IPS DF 6.9 (cell line): ENCODE data around the gene EXOC3L2.

Experiments used
- DNase-seq: peaks from one replicate; pipeline ENCODE4 v3.0.0-alpha.2; 2013; ENCODE audit warnings: low read depth, low spot score
- H3K27ac ChIP-seq: one replicate; pipeline ENCODE4 v1.5.1; 2013; ENCODE audit warnings: low read length, control low read depth
- H3K27me3 ChIP-seq: 2 replicates; pipeline ENCODE4 v1.6.1; 2013; ENCODE audit warnings: mild to moderate bottlenecking, low read length; ENCODE audit not compliant: control insufficient read depth, insufficient read depth
- H3K36me3 ChIP-seq: 2 replicates; pipeline ENCODE4 v1.6.1; 2013; ENCODE audit warnings: low read length; ENCODE audit not compliant: control insufficient read depth, insufficient read depth
- H3K4me1 ChIP-seq: 2 replicates; pipeline ENCODE4 v1.6.1; 2013; ENCODE audit warnings: low read length; ENCODE audit not compliant: control insufficient read depth, insufficient read depth
- H3K4me3 ChIP-seq: 2 replicates; pipeline ENCODE4 v1.5.1; 2013; ENCODE audit warnings: mild to moderate bottlenecking, low read length
- H3K9me3 ChIP-seq: 2 replicates; pipeline ENCODE4 v1.6.1; 2013; ENCODE audit warnings: low read length, inconsistent platforms; ENCODE audit not compliant: control insufficient read depth, insufficient read depth
- WGBS: extraction: QIAGEN DNeasy Blood & Tissue Kit; methylation state at CpG from one replicate; pipeline ENCODE4 v1.1.7; 2013; ENCODE audit warnings: mixed read lengths, missing lambda C conversion rate; ENCODE audit not compliant: insufficient read length, insufficient coverage; 5-methylcytosine and 5-hydroxymethylcytosine counted together

EXOC3L2 gene

DNA sequence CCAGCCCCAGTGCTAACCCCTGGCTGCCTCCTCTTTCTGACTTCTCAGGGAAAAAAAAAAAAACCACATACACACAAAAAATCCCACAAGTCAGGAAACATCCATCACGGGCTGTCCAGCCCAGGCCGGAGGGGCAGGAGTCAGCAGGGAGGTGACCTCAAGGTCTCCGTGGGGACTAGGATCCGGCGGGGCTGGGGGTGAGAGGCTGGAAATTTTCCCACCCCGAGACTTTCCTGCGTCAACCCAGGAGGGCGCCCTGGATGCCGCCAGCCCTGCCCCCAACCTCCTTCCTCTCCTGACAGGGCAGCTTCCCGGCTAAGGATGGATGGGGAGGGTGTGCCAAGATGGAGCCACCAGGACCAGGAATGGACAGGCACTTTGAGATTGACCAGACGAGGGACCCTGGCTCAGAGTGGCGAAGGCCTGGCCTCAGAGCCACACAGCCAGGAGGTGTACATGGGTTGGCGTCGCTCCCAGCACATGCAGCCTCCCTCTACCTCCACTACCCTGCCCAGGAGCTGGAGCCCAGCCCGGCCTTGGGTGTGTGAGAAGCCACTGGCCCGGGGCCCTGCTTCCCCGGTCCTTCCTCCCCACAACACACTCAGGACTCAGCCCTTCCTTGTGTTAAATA, 33.3 kb downstream of the EXOC3L2 start:
- H3K9me3 ChIP-seq: no peaks in the 10 kb centered on the region
- peaks cover 3% of the 10 kb centered on the region; the same call in 1 of the 2 replicates for H3K4me1 ChIP-seq
- no CpG with 5 or more reads among the region's 17 CpGs for WGBS
- H3K4me3 ChIP-seq: no peak overlapping the region
- no peak overlapping the region for H3K27ac ChIP-seq
- no peak for DNase-seq
- no peaks in the 10 kb centered on the region for H3K36me3 ChIP-seq
- H3K27me3 ChIP-seq: peaks cover 4% of the 10 kb centered on the region

DNA sequence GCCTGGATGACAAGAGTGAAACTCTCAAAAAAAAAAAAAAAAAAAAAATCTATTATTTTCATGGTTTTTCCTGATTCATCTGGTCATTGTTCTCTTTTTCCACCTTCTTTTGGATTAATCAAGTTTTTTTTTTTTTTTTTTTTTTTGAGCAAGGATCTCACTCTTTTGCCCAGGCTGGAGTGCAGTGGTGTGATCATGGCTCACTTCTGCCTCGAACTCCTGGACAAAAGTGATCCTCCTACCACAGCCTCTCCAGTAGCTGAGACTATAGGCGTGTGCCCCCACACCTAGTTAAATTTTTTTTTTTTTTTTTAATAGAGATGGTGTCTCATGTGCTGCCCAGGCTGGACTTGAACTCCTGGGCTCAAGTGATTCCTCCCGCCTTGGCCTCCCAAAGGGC, 38.9 kb downstream of the EXOC3L2 start:
- H3K27me3 ChIP-seq: no peaks in the 10 kb centered on the region
- no peaks in the 10 kb centered on the region for H3K36me3 ChIP-seq
- H3K27ac ChIP-seq: no peak overlapping the region
- no CpG with 5 or more reads among the region's 3 CpGs for WGBS
- H3K4me1 ChIP-seq: no peaks in the 10 kb centered on the region
- H3K4me3 ChIP-seq: no peak overlapping the region
- no peak for DNase-seq
- H3K9me3 ChIP-seq: no peaks in the 10 kb centered on the region

DNA sequence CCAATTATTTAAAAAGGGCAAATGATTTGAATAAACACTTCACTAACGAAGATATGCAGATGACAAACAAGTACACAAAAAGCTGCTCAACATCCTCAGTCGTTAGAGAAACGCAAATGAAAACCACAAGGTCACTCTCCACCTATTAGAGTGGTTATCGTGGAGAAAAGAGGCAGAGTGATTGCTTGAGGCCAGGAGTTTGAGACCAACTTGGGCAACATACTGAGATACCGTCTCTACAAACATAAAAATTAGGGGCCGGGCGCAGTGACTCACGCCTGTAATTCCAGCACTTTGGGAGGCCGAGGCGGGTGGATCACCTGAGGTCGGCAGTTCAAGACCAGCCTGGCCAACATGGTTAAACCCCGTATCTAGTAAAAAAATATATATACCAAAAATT, 39.4 kb downstream of the EXOC3L2 start:
- WGBS: no CpG with 5 or more reads among the region's 12 CpGs
- H3K9me3 ChIP-seq: no peaks in the 10 kb centered on the region
- no peaks in the 10 kb centered on the region for H3K4me1 ChIP-seq
- H3K4me3 ChIP-seq: no peak overlapping the region
- no peak for DNase-seq
- no peak overlapping the region for H3K27ac ChIP-seq
- H3K27me3 ChIP-seq: no peaks in the 10 kb centered on the region
- H3K36me3 ChIP-seq: no peaks in the 10 kb centered on the region

DNA sequence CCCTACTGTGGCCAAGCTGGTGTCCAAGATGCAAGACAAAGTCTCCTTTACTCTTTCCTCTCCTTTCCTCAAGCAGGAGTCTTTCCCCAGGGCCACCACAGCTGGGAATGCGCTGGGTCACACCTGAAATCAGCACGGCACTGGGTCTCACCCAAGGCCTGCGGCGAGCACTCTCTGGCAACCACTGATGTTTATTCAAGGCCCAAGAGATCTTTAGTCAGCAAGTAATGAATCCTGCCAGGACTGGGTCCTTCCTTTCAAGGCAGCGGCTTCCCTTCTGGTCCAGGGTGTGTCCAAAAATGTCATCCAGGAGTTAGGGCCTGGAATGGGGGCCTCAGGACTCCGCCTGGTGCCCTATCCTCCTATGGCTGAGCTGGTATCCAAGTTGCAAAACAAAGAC, 42.6 kb downstream of the EXOC3L2 start:
- DNase-seq: no peak
- Histone ChIP-seq H3K4me3 (no peak overlapping the region), H3K4me1 (no peaks in the 10 kb centered on the region), H3K27me3 (no peaks in the 10 kb centered on the region), H3K27ac (no peak overlapping the region), H3K9me3 (no peaks in the 10 kb centered on the region), H3K36me3 (no peaks in the 10 kb centered on the region)
- WGBS: no CpG with 5 or more reads among the region's 6 CpGs

DNA sequence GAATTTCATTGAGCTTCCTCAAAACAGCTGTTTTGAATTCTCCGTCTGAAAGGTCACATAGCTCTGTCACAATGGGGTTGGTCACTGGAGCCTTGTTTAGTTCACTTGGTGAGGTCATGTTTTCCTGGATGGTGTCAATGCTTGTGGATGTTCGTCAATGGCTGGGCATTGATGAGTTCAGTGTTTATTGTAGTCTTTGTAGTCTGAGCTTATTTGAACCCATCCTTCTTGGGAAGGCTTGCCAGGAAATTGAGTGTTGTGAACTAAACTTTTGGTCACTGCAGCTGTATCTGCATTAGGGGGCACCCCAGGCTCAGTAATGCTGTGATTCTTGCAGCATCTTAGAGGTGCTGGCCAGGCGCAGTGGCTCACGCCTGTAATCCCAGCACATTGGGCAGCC, 44.6 kb downstream of the EXOC3L2 start:
- Histone ChIP-seq H3K27ac (no peak overlapping the region), H3K36me3 (no peaks in the 10 kb centered on the region), H3K27me3 (no peaks in the 10 kb centered on the region), H3K9me3 (no peaks in the 10 kb centered on the region), H3K4me1 (no peaks in the 10 kb centered on the region), H3K4me3 (no peak overlapping the region)
- DNase-seq: no peak
- no CpG with 5 or more reads among the region's 4 CpGs for WGBS

DNA sequence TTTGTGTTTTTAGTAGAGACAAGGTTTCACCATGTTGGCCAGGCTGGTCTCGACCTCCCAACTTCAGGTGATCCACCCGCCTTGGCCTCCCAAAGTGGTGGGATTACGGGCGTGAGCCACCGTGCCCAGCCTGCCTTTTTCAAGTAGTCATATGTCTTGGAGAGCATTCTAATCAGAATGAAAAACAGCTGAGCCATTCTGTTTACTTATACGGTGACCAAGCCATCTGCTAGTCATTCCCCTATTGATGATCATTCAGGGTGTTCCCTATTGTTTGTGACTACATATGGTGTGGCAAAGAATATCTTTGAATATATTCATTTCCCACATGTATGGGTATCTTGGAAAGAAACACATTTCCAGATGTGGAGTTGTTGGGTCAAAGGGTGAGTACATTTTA, 49.4 kb downstream of the EXOC3L2 start:
- no peak overlapping the region for H3K4me3 ChIP-seq
- no peak for DNase-seq
- H3K9me3 ChIP-seq: no peaks in the 10 kb centered on the region
- H3K4me1 ChIP-seq: no peaks in the 10 kb centered on the region
- H3K27me3 ChIP-seq: no peaks in the 10 kb centered on the region
- no CpG with 5 or more reads among the region's 6 CpGs for WGBS
- H3K27ac ChIP-seq: no peak overlapping the region
- no peaks in the 10 kb centered on the region for H3K36me3 ChIP-seq

DNA sequence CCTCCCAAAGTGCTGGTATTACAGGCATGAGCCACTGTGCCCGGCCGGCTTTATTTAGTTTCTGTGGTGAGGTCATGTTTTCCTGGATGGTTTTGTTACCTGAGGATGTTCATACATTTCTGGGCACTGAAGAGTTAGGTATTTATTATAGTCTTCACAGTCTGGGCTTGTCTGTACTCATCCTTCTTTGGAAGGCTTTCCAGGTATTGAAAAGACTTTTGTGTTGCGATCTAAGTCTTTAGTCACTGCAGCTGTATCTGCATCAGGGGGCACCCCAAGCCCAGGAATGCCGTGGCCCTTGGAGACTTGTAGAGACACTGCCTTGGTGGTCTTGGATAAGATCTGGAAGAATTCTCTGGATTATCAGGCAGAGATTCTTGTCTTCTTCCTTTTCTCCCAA, 53.8 kb downstream of the EXOC3L2 start:
- Histone ChIP-seq H3K9me3 (no peaks in the 10 kb centered on the region), H3K27ac (no peak overlapping the region), H3K4me3 (no peak overlapping the region), H3K4me1 (no peaks in the 10 kb centered on the region), H3K27me3 (no peaks in the 10 kb centered on the region), H3K36me3 (no peaks in the 10 kb centered on the region)
- no peak for DNase-seq
- no CpG with 5 or more reads among the region's 4 CpGs for WGBS

DNA sequence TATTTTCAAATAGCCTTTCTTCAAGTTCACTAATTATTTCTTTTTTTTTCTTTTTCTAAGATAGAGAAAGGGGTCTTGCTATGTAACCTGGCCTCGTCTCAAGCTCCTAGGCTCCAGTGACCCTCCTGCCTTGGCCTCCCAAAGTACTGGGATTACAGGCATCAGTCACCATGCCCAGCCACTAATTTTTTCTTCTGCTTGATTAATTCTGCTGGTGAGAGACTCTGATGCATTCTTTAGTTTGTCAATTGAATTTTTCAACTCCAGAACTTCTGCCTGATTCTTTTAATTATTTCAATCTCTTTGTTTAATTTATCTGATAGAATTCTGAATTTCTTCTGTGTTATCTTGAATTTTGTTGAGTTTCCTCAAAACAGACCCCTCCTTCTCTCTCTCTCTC, 55.2 kb downstream of the EXOC3L2 start:
- H3K27ac ChIP-seq: no peak overlapping the region
- no CpG with 5 or more reads among the region's 1 CpG for WGBS
- no peaks in the 10 kb centered on the region for H3K9me3 ChIP-seq
- no peak for DNase-seq
- no peak overlapping the region for H3K4me3 ChIP-seq
- no peaks in the 10 kb centered on the region for H3K4me1 ChIP-seq
- no peaks in the 10 kb centered on the region for H3K27me3 ChIP-seq
- no peaks in the 10 kb centered on the region for H3K36me3 ChIP-seq

DNA sequence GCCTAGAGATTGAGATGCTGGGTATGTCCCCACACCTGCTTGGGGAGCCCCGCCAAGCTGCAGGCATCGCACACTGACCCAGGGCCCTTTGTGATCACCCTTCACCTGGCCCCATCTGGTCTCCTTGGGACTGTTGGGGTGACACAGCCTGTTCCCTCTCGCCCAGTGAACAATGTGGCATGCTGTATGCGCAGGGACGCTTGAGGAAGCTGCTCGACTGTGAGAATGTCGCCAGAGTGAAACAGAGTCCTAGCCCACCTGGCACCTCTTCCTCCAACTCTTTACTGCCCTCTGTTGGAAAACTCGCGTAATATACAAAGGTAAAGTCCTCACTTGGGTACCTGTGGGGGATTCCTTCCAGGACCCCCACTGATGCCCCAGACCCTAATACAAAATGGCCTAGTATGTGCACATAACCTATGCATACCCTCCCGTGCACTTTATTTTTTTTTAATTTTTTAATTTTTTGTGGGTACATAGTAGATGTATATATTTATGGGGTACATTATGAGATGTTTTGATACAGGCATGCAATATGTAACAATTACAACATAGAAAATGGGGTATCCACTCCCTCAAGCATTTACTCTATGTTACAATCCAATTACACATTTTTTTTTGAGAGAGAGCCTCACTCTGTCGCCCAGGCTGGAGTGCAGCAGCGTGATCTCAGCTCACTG, 57.6 kb downstream of the EXOC3L2 start:
- no CpG with 5 or more reads among the region's 12 CpGs for WGBS
- Histone ChIP-seq H3K4me3 (no peak overlapping the region), H3K9me3 (no peaks in the 10 kb centered on the region), H3K4me1 (no peaks in the 10 kb centered on the region), H3K36me3 (no peaks in the 10 kb centered on the region), H3K27ac (no peak overlapping the region), H3K27me3 (no peaks in the 10 kb centered on the region)
- DNase-seq: no peak

DNA sequence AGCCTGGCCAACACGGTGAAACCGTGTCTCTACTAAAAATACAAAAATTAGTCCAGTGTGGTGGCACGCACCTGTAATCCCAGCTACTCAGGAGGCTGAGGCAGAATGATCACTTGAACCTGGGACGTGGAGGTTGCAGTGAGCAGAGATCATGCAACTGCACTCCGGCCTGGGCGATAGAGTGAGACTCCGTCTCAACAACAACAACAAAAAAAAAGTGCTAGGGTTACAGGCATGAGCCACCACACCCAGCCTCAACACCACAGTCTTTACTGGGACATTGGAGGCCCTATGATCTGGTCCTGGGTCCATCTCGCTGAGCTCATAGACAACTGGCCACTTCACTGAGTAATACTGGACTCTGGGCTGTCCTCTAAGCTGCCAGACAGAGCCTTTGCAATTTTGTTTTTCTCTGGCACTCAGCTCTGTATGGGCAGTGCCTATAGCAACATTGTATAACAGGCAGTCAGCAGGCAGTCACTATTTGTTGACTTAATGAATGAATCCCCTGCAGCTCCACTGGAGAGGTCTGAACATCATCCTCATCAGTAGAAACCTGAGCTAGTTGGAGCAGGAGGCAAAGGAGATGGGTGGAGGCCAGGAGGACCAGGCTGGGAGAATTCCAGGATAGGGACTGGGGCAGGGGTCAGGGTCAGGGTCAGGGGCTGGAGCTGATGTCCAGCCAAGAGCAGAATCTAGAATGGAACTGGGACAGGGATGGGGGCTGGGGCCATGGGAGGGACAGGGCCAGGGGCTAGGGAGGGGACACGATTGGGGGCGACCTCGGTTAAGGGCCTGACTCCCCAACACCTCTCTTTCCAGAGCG, 58.5 kb downstream of the EXOC3L2 start:
- no peaks in the 10 kb centered on the region for H3K9me3 ChIP-seq
- H3K4me1 ChIP-seq: no peaks in the 10 kb centered on the region
- WGBS: no CpG with 5 or more reads among the region's 12 CpGs
- no peaks in the 10 kb centered on the region for H3K36me3 ChIP-seq
- DNase-seq: no peak
- H3K4me3 ChIP-seq: no peak overlapping the region
- H3K27ac ChIP-seq: no peak overlapping the region
- no peaks in the 10 kb centered on the region for H3K27me3 ChIP-seq
